Left ventricle myocardium inferior (tissue), 1 donor: ENCODE data around the gene RRP1B. TPM values are rescaled to one million over a fixed set of nuclear protein-coding genes. Genes with fewer than 3 reads are reported as not detected.
A peak's percentile ranks its signal among the peaks of the same experiment; 100 is the strongest.
"Not testable (repeated sequence)": the region's sequence is repeated elsewhere in the genome, so short reads cannot be mapped to it uniquely, and the experiment has no call there.

Experiments
- DNase-seq: peaks from one replicate; pipeline ENCODE4 v3.0.0-alpha.2; 2020
- H3K27ac ChIP-seq: fragments of 200-600 bp; replicated peaks from 2 replicates; pipeline ENCODE4 v1.8.0; 2021
- H3K27me3 ChIP-seq: fragments of 200-600 bp; 2 replicates; pipeline ENCODE4 v1.8.0; 2021; ENCODE audit warnings: low read depth
- H3K36me3 ChIP-seq: fragments of 200-600 bp; 2 replicates; pipeline ENCODE4 v1.8.0; 2021
- H3K4me1 ChIP-seq: fragments of 200-600 bp; 2 replicates; pipeline ENCODE4 v1.8.0; 2021
- H3K4me3 ChIP-seq: fragments of 200-600 bp; 2 replicates; pipeline ENCODE4 v1.8.0; 2021; ENCODE audit warnings: mild to moderate bottlenecking, moderate library complexity
- H3K9me3 ChIP-seq: fragments of 200-600 bp; replicated peaks from 2 replicates; pipeline ENCODE4 v1.8.0; 2021
- CTCF ChIP-seq: fragments of 200-600 bp; IDR thresholded peaks from 2 replicates; pipeline ENCODE4 v1.8.0; 2021; ENCODE audit warnings: antibody characterized with exemption, mild to moderate bottlenecking, borderline replicate concordance
- intact Hi-C: fragments of 100-400 bp; cut with micrococcal nuclease; formaldehyde crosslinking; loops from one replicate; pipeline ENCODE4 v1.11.0; 2022
- long read RNA-seq: library from polyadenylated mRNA; unstranded; transcript quantifications from one replicate; pipeline ENCODE4 v2.0.0, GENCODE V29; 2021
- total RNA-seq: library from RNA; stranded (reverse); fragmentation: NEBNext Ultra II Directional; extraction: Animal tissue kit (Norgen Biotek cat#: 25700); gene quantifications from one replicate; pipeline ENCODE4 v1.2.1, GENCODE V29; 2021
- donor health status: DM: no; HTN: yes; CAD: no; lungs with severe emphysema.

RRP1B gene
- total RNA-seq = 8.9 TPM
- long read RNA-seq, partial matches to known transcripts = 7 of 8 reads
- long read RNA-seq, other reads (novel, unspliced or antisense) = 1 of 8 reads

- Histone ChIP-seq H3K9me3 (no peaks in the 10 kb centered on the region), H3K27ac (peak within 1 kb of the TSS; percentile 90), H3K36me3 (peaks cover 14% of the 10 kb centered on the region), H3K27me3 (no peaks in the 10 kb centered on the region), H3K4me3 (peak within 1 kb of the TSS; percentile 99), H3K4me1 (peaks cover 42% of the 10 kb centered on the region)
- DNase-seq = peak; percentile 85
- TF ChIP-seq CTCF = no peak
- intact Hi-C loops = no loop called here
Measured at GRCh38 chr21:43659136-43660000, at the start of gene RRP1B, which contains the start of gene HSF2BP. Gene RRP1B, plus strand, starts transcription at chr21:43659560. Its CDS starts 105 bp downstream, at chr21:43659665. Gene HSF2BP, minus strand, starts transcription at chr21:43659488. Its CDS starts 1,392 bp downstream, at chr21:43658096.

- Histone ChIP-seq H3K4me1 (peaks cover 18% of the 10 kb centered on the region), H3K27me3 (no peaks in the 10 kb centered on the region), H3K27ac (no peak overlapping the region), H3K9me3 (peaks cover 4% of the 10 kb centered on the region), H3K36me3 (no peaks in the 10 kb centered on the region), H3K4me3 (no peak overlapping the region)
- TF ChIP-seq CTCF = peak; percentile 84
- intact Hi-C loops = no loop called here
- peak; percentile 70 for DNase-seq
Measured at GRCh38 chr21:43611598-43612369, 47.6 kb upstream of the RRP1B start.

- intact Hi-C loops = no loop called here
- no peak for TF ChIP-seq CTCF
- no peak overlapping the region for H3K27ac ChIP-seq
Measured at GRCh38 chr21:43613755-43614638, 45.4 kb upstream of the RRP1B start.

DNA sequence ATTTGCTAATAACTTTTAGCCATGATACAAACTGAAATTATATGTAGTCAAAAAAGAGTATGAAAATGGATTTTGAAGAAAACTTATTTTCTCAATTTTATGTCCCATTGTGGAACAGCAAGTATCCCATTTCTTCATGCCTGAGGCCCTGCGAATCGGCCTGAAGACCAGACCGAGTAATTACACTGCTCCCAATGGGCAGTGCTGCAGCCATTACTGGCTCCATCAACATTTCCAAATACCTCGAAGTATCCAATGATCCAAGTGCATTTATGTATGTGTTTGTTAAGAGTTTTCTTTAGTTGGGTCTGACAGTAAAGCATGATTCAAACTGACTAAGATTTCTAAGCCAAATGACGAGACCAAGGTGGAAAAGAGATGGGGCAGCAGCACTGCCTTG lies 44.5 kb upstream of the RRP1B start:
- no peaks in the 10 kb centered on the region for H3K36me3 ChIP-seq
- H3K4me1 ChIP-seq = peaks cover 12% of the 10 kb centered on the region
- no peak for TF ChIP-seq CTCF
- intact Hi-C loops = no loop called here
- peaks cover 6% of the 10 kb centered on the region for H3K9me3 ChIP-seq
- no peaks in the 10 kb centered on the region for H3K27me3 ChIP-seq
- DNase-seq = no peak
- H3K4me3 ChIP-seq = no peak overlapping the region
- H3K27ac ChIP-seq = no peak overlapping the region

More at GRCh38 chr21:43613755-43614638, 45.4 kb upstream of the RRP1B start:
- Histone ChIP-seq H3K4me1 (peaks cover 18% of the 10 kb centered on the region), H3K9me3 (no peaks in the 10 kb centered on the region), H3K36me3 (no peaks in the 10 kb centered on the region), H3K4me3 (no peak overlapping the region), H3K27me3 (no peaks in the 10 kb centered on the region)
- no peak for DNase-seq

DNA sequence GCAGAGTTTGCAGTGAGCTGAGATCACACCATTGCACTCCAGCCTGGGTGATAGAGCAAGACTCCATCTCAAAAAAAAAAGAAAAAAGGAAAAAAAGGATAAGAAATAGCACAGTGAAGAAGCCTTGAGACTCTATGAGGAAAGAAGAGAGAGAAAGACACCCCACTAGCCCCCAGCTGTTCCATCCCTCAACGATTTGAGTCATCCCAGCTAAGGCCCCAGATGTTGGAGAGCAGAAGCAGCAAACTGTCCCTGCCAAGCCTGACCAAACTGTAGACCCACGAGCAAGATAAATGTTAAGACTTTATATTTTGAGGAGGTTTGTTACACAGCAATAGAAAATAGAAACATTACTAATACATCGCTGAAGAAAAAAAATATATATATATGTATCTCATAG lies 42.5 kb upstream of the RRP1B start:
- H3K4me1 ChIP-seq, intact Hi-C loops, H3K27ac ChIP-seq, H3K36me3 ChIP-seq, H3K4me3 ChIP-seq, DNase-seq, H3K27me3 ChIP-seq: not testable (repeated sequence)
- peaks cover 24% of the 10 kb centered on the region for H3K9me3 ChIP-seq
